ENCODE results near the gene TCEANC.
A peak's percentile ranks its signal among the peaks of the same experiment; 100 is the strongest.

TCEANC gene

DNA sequence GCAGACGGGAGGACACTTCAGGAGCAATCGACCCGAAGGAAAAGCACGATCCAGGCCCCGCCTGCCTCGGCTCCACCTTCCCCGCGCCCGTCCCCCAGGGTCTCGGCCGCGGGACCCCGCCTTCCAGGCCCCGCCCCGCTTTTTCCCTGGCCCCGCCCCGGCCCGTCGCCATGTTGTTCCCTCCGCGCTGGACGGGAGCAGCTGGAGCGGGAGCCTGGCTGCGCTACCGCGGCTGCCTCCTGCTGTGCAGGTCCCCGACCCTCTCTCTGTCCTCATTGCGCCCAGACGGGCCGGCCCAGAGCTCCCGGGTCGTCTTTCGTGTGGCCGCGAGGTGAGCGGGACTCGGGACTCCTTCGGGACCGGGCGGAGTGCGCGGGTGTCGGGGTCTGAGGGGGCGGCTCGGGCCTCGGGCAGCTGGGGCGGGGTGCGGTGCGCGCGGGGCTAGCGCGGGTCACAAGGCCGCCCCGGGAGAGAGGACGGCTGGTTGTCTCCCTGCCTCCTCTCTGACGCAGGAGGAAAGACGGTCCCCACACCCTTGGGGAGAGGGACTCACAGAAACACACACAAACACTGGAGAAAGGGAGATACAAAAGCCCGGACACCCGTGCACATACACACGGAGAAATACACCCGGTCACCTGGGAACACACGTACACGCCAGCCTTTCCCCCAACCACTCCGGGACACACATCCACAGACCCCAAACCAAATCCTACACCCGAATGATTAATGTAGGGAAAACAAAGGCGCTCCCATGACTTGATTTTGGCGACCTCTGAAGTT lies 36.2 kb downstream of the TCEANC start, which contains the start of gene RAB9A (continued):
- TF ChIP-seq PRDM2 (tag by site-specific recombination; IDR thresholded peaks at IDR 0.05; ENCODE audit: borderline replicate concordance) (no peak), ZNF354C (tag by site-specific recombination; IDR thresholded peaks at IDR 0.05; ENCODE audit: borderline replicate concordance, low read depth) (no peak), REPIN1 (tag by site-specific recombination; IDR thresholded peaks at IDR 0.05; ENCODE audit: low read depth) (no peak), ZNF792 (tag by site-specific recombination; IDR thresholded peaks at IDR 0.05) (no peak), ZNF664 (tag by site-specific recombination; IDR thresholded peaks at IDR 0.05) (no peak), MYNN (tag by site-specific recombination; IDR thresholded peaks at IDR 0.05; ENCODE audit: borderline replicate concordance) (0 out of 2 replicates have a peak, but pooled peaks have one; percentile 17), BCL11B (tag by site-specific recombination; IDR thresholded peaks at IDR 0.05; ENCODE audit: low read depth) (peak; percentile 64; the same call in 1 of the 2 replicates), BCL6B (tag by site-specific recombination; IDR thresholded peaks at IDR 0.05) (no peak), ZNF324 (tag by site-specific recombination; IDR thresholded peaks at IDR 0.05) (peak; percentile 14; the same call in 1 of the 2 replicates), KLF8 (tag by site-specific recombination; IDR thresholded peaks at IDR 0.05) (peak; percentile 94), ZNF654 (tag by site-specific recombination; IDR thresholded peaks at IDR 0.05; ENCODE audit: low read depth) (no peak), PRDM1 (tag by site-specific recombination; IDR thresholded peaks at IDR 0.05) (0 out of 2 replicates have a peak, but pooled peaks have one; percentile 2), ZNF311 (tag by site-specific recombination; IDR thresholded peaks at IDR 0.05; ENCODE audit: borderline replicate concordance) (no peak), ZNF404 (tag by site-specific recombination; IDR thresholded peaks at IDR 0.05) (no peak), ZFP3 (tag by site-specific recombination; IDR thresholded peaks at IDR 0.05; ENCODE audit: low read depth) (no peak), ZIC2 (tag by site-specific recombination; IDR thresholded peaks at IDR 0.05) (peak; percentile 88), ZNF350 (tag by site-specific recombination; IDR thresholded peaks at IDR 0.05) (no peak), ZBTB6 (tag by site-specific recombination; IDR thresholded peaks at IDR 0.05) (no peak), KLF1 (tag by site-specific recombination; IDR thresholded peaks at IDR 0.05) (peak; percentile 85), ZNF670 (tag by site-specific recombination; IDR thresholded peaks at IDR 0.05; ENCODE audit: low read depth) (no peak), ZNF140 (tag by site-specific recombination; IDR thresholded peaks at IDR 0.05) (no peak)
- TF ChIP-seq, protein P1, sequence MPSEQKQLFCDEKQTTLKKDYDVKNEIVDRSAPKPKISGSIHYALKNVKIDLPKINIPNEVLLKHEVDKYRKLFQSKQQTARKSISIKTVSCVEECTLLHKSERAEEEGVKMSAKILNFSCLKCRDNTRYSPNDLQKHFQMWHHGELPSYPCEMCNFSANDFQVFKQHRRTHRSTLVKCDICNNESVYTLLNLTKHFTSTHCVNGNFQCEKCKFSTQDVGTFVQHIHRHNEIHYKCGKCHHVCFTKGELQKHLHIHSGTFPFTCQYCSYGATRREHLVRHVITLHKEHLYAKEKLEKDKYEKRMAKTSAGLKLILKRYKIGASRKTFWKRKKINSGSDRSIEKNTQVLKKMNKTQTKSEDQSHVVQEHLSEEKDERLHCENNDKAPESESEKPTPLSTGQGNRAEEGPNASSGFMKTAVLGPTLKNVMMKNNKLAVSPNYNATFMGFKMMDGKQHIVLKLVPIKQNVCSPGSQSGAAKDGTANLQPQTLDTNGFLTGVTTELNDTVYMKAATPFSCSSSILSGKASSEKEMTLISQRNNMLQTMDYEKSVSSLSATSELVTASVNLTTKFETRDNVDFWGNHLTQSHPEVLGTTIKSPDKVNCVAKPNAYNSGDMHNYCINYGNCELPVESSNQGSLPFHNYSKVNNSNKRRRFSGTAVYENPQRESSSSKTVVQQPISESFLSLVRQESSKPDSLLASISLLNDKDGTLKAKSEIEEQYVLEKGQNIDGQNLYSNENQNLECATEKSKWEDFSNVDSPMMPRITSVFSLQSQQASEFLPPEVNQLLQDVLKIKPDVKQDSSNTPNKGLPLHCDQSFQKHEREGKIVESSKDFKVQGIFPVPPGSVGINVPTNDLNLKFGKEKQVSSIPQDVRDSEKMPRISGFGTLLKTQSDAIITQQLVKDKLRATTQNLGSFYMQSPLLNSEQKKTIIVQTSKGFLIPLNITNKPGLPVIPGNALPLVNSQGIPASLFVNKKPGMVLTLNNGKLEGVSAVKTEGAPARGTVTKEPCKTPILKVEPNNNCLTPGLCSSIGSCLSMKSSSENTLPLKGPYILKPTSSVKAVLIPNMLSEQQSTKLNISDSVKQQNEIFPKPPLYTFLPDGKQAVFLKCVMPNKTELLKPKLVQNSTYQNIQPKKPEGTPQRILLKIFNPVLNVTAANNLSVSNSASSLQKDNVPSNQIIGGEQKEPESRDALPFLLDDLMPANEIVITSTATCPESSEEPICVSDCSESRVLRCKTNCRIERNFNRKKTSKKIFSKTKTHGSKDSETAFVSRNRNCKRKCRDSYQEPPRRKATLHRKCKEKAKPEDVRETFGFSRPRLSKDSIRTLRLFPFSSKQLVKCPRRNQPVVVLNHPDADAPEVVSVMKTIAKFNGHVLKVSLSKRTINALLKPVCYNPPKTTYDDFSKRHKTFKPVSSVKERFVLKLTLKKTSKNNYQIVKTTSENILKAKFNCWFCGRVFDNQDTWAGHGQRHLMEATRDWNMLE (tag by site-specific recombination; conservative IDR thresholded peaks at IDR 0.05; ENCODE audit: low read depth), result no peak
